Tibial nerve (tissue), 4 donors: Measurements from ENCODE around the gene CDH26.

Experiments
- EP300 ChIP-seq, 2 donors: sonication (generic); formaldehyde crosslinking; IDR thresholded peaks; one replicate each; pipeline ENCODE4 v1.6.1; 2017; ENCODE audit warnings: antibody characterized with exemption in 2 of 2, mild to moderate bottlenecking in 1 of 2
- POLR2A ChIP-seq, 2 donors: fragments of 450-650 bp; IDR thresholded peaks; one replicate each; pipeline ENCODE4 v1.6.1; 2017; ENCODE audit warnings: antibody characterized with exemption in 2 of 2, mild to moderate bottlenecking in 2 of 2, moderate library complexity in 2 of 2
- TF ChIP-seq, protein P1 (sequence below), 5 experiments: fragments of 200-600 bp in 3 of 5; fragments of 450-650 bp in 2 of 5; sonication (generic) in 3 of 5; IDR thresholded peaks; one replicate each; pipeline ENCODE4 v1.5.1; 2016 to 2019; ENCODE audit warnings: antibody characterized with exemption in 5 of 5, mild to moderate bottlenecking in 3 of 5, moderate library complexity in 2 of 5

- TF ChIP-seq, protein P1, sequence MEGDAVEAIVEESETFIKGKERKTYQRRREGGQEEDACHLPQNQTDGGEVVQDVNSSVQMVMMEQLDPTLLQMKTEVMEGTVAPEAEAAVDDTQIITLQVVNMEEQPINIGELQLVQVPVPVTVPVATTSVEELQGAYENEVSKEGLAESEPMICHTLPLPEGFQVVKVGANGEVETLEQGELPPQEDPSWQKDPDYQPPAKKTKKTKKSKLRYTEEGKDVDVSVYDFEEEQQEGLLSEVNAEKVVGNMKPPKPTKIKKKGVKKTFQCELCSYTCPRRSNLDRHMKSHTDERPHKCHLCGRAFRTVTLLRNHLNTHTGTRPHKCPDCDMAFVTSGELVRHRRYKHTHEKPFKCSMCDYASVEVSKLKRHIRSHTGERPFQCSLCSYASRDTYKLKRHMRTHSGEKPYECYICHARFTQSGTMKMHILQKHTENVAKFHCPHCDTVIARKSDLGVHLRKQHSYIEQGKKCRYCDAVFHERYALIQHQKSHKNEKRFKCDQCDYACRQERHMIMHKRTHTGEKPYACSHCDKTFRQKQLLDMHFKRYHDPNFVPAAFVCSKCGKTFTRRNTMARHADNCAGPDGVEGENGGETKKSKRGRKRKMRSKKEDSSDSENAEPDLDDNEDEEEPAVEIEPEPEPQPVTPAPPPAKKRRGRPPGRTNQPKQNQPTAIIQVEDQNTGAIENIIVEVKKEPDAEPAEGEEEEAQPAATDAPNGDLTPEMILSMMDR (IDR thresholded peaks at IDR 0.05): no peak
- TF ChIP-seq POLR2A (IDR thresholded peaks at IDR 0.05) (no peak), EP300 (IDR thresholded peaks at IDR 0.05) (no peak)
Measured at GRCh38 chr20:60054716-60055634, 96.8 kb downstream of the CDH26 start.
